Endometrial microvascular endothelial cells (primary cell): ENCODE data around the gene ZNF425. TPM values are rescaled to one million over a fixed set of nuclear protein-coding genes. Genes with fewer than 3 reads are reported as not detected.
"Not testable (repeated sequence)": the region's sequence is repeated elsewhere in the genome, so short reads cannot be mapped to it uniquely, and the experiment has no call there.

Experiments used
- in situ Hi-C: cut with HindIII; loops from 2 replicates; pipeline ENCODE4 v1.10.0; 2017; ENCODE audit warnings: low sequenced_read_pairs, low pct_unique_long_range_greater_than_20kb; ENCODE audit errors: inconsistent ontology term
- total RNA-seq: library from RNA; depleted of rRNA; stranded (reverse); fragments of >200 nt; gene quantifications from one replicate; pipeline ENCODE4 v1.2.3, GENCODE V29; 2015; ENCODE audit errors: inconsistent ontology term

ZNF425 gene
- total RNA-seq, 1 donor from 2014 or later: 1.0 TPM

DNA sequence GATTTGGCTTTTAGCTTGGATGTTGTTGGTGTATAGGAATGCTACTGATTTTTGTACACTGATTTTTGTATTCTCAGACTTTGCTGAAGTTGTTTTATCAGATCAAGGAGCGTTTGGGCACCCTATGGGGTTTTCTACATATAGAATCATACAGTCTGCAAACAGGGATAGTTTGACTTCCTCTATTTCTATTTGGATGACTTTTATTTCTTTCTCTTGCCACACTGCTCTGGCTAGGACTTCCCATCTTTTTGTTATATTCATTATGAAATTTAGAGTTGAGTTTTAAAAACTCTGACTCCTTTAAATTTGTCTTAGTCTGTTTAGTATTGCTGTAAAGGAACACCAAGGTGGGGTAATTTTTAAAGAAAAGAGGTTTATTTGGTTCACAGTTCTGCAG, 40.3 kb downstream of the ZNF425 start:
- in situ Hi-C loops: no loop called here

DNA sequence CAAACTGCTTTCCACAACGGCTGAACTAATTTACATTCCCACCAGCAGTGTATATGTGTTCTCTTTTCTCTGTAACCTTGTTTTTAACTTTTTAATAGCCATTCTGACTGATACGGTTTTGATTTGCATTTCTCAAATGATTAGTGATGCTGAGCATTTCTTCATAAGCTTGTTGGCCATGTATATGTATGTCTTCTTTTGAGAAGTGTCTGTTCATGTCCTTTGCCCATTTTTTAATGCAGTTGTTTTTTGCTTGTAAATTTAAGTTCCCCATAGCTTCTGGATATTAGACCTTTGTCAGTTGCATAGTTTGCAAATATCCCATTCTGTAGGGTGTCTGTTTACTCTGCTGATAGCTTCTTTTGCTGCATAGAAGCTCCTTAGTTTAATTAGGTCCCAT, 41.7 kb downstream of the ZNF425 start:
- in situ Hi-C loops: no loop called here

DNA sequence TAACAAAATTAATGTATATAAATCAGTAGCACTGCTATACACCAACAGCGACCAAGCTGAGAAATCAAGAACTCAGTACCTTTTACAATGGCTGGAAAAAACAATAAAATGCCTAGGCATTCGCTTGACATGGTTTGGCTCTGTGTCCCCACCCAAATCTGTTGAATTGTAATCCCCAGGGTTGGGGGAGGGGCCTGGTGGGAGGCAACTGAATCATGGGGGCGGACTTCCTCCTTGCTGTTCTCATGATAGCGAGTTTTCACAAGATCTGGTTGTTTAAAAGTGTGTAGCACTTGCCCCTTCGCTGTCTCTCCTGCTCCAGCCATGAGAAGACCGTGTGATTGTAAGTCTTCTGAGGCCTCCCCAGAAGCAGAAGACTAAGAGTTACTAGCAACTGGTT, 44.2 kb downstream of the ZNF425 start:
- in situ Hi-C loops: no loop called here

DNA sequence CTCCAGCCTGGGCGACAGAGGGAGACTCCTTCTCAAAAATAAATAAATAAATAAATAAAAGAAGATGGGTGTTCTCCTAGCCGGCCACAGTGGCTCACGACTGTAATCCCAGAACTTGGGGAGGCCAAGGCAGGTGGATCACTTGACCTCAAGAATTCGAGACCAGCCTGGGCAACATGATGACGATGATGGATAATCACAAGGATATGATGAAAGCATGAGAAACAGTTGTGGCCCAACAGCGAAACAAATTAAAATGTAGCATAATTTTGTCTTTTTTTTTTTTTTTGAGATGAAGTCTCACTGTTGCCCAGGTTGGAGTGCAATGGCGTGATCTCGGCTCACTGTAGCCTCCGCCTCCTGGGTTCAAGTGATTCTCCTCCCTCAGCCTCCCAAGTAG, 48.5 kb downstream of the ZNF425 start:
- in situ Hi-C loops: no loop called here

DNA sequence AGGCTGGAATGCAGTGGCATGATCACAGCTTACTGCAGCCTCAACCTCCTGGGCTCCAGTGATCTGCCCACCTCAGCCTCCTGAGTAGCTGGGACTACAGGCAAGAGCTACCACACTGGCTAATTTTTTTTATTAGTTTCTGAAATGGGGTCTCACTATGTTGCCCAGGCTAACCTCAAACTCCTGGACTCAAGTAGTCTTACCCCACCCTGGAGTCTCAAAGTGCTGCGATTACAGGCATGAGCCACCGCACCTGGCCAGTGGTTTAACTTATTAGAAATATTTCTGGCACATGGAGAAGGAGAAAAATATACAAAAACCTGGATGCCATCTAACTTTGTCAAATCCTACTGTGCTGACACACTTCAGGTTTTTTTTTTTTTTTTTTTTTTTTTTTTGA, 50.8 kb downstream of the ZNF425 start:
- in situ Hi-C loops: no loop called here

DNA sequence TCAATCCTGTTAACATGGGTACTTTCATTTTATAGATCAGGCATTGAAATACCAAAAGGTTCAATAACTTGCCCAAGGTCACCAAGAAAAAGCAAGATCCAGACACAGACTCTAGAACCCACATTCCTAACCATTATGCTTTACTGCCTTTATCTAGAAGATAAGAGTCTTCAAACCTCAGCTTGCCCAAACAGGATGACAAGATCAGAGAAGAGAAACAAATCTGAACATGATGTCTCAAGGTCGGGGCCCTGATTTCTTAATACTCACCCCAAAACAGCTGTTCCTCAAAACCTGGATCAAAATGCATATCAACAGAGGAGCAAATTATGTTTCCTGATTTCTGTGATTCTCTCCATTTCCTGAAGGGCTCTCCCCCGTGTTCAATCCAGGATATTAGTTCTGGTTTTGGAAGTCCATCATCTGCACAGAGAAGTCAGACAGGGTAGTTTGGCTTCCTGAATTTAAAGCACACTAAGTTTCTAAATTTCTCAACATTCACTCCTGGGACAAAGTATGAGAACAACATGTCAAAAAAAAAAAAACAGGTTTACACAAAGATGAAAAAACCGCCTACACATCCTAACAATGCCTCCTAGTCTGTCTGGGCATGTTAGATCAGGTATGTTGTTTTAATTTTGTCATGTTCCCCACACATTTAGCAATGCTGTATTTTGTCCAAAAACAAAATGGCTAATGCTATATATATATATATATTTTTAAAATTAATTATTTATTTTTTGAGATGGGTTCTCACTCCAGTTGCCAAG, 51.8 kb downstream of the ZNF425 start:
- in situ Hi-C loops: no loop called here

DNA sequence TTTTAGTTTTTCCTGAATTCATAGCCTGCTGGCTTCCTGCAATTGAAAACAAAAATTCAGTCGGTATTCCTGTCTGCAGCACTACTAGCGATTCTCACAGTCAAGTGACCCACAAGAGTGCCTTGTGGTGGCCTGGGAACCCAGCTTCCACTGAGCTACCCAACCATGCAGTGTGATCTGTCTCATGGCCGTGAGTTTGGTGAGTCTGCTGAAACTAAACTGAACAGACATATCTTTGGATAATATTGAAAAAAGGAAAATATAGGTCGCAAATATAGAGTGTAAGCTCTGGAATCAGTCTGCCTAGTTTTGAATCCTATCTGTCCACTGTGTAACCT, 53.7 kb downstream of the ZNF425 start:
- in situ Hi-C loops: no loop called here

DNA sequence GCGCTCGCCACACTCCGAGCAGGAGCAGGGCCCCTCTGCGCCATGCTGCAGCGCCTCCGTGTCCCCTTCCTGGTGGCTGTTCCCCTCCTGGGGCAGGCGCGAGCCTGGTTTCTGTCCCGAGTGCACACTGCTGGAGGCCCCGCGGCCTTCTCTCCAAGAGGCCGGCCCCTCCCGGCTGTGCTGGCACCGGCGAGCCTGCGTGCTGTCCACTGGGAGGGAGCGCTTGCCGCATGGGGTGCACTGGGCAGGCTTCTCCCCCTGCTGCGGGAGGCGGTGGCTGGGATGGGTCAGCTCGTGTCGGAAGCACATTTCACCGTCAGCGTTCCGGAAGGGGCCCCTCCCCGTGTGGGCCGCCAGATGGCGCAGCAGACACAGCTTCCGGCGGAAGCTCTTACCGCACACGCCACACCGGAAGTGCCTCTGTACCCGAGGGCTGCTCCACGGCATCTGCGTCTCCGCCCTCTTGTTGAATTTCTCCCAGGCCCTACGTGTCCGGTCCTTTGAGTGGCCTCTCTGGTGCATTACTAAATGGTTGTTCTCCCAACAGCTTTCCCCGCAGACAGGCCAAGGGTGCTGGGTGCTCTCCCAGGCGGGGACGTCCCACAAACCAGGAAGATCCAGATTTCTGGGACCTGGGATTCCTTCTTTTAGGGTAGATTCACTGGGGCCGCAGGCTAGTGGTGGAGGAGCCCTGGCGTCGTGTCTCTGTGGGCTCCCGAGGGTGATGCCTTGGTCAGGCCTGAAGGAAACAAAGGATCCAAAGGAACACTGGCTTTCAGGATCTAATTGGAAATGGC, 54.3 kb downstream of the ZNF425 start:
- in situ Hi-C loops: no loop called here

DNA sequence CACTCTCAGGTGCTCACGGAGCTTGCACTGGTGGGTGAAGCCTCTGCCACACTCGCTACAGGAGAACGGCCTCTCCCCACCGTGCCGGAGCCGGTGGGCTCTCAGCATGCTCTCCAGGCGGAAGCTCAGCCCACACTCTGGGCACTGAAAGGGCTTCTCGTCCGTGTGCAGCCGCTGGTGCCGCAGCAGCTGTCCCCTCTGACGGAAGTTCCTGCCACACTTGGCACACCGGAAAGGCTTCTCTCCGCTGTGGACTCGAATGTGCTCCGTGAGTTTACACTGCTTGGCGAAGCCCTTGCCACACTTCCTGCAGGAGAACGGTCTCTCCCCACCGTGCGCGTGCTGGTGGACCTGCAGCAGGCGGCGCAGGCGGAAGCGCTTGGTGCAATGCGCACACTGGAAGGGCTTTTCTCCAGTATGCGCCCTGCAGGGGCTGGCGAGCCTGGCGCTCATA, 54.9 kb downstream of the ZNF425 start:
- in situ Hi-C loops: no loop called here

DNA sequence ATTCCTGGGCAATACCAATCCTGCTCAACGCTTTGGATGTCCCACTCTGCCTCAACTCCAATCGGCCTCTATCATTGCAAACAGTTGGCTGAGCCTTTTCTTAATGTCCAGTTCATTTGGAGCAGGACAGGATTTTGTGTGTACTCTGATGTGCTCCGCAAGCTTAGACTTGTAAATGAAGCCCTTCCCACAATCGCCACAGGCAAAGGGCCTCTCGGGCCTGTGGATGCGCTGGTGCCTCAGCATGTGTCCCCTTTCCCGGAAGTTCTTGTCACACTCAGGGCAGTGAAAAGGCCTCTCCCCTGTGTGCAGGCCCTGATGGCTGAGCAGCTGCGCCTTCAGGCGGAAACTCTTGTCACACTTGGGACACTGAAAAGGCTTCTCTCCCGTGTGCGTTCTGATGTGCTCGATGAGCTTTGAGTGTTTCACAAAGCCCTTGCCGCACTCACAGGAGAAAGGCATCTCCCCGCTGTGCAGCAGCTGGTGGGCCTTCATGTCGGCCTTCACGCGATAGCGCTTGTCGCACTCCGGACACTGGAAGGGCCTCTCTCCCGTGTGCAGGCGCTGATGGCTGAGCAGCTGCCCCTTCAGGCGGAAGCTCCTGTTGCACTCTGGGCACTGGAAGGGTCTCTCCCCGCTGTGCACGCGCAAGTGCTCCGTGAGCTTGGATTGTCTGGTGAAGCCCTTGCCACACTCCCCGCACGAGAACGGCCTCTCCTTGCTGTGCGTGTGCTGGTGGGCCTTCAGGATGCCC, 55.6 kb downstream of the ZNF425 start:
- in situ Hi-C loops: no loop called here

DNA sequence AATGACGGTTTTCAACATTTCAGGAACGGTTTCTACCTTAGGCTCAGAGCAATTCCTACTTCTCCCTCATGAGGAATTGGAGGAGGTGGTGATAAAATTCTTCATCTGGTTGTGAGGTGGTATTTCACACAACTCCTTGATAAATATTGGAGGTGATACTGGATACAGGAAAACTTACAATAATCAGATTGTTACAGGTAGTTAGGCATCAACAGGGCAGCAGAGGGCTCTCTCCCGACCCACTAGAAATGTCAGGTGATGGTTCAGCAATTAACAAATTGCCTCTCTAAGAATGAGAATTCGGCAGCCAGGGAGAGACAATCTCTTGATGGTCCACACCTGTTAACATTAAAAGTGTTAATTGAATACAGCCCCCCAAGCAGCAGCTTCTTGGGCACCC, 58.3 kb downstream of the ZNF425 start:
- in situ Hi-C loops: no loop called here

DNA sequence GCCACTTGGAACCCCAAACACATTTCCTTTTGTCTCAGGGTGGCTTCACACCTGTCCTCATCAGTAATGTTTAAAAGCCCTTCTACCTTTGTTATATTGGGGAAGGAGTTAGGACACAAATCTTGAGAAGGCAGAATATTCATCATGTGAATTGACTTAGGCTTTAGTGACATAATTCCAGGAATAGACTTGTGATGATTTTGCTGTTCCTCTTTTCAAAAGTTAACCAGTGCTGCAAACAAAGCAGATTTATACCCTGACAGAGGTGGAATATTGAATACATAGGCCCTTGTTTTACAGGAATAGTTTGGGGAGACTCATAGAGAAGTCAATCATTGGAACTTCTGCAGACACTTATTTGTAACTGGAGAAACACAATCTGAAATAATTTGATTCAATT, 62.6 kb downstream of the ZNF425 start:
- in situ Hi-C loops: no loop called here

DNA sequence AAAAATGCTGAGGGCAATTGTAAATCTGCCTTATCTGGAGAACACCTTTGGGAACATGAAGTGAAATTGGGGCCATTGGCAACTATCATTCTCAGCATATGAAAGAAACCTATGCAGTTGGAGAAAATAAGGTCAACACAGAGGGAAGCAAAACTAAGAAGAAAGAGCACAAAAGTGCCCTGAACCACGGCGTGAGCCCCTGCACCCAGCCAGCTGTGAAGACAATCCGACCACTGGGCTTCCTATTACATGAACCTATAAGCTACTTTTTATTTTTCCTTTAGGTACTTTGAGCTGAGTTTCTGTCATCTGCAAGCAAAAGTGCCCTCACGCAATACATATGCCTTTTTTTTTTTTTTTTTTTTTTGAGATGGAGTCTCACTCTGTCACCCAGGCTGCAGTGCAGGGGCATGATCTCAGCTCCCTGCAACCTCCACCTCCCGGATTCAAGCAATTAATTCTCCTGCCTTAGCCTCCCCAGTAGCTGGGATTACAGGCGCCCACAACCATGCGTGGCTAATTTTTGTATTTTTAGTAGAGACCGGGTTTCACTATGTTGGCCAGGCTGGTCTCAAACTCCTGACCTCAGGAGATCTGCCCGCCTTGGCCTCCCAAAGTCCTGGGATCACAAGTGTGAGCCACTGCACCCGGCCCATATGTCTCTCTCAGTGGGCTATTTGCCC, 63.8 kb downstream of the ZNF425 start:
- in situ Hi-C loops: not testable (repeated sequence)

DNA sequence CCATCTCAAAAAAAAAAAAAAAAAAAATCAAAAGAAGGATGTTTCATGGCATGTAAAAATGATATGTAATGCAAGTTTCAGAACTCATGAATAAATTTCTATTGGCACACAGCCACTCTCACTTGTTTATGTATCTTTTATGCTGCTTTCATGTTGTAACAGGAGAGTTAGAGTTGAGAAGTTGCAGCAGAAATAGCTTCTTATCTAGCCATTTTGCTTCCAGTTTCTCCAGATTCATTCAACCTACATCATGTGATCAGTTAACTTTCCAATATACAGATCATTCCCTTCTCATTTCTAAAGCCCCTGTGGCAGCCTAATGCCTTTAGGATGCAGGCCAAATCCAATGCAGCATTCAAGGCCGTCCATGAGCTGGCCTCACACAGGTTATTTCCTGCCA, 66.0 kb downstream of the ZNF425 start:
- in situ Hi-C loops: no loop called here

DNA sequence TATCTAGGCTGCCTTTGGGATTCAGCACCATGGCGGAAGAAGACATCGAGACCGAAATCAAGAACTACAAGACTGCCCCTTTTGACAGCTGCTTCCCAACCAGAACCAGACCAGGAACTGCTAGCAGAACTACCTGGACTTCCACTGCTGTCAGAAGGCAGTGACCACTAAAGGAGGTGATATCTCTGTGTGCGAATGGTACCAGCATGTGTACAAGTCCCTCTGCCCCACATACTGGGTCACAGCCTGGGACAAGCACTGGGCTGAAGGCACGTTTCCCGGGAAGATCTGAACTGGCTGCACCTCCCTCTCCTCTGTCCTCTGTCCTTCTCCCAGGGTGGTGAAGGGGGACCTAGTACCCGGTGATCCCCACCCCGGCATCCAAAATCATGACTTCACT, 72.2 kb downstream of the ZNF425 start:
- in situ Hi-C loops: no loop called here

DNA sequence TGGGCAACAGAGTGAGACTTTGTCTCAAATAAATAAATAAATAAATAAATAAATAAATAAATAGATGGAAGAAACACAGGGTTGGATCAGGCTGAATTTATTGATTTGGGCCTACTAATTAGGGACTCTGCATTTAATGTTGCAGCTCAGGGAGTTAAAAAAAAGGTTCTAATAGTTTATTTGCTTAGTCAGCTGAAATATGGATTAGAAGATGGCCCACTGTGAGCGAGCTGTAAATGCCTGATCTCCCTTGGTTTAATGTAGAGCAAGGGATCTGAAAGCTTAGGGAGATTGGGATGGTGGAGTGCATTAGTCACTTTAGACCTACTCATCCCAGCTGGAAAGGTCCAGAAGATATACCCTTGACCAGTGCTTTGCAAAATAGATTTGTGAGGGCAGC, 72.7 kb downstream of the ZNF425 start:
- in situ Hi-C loops: no loop called here
